AG08396 (cell line): Measurements from ENCODE around the gene RECK.
"Not testable (repeated sequence)": the region's sequence is repeated elsewhere in the genome, so short reads cannot be mapped to it uniquely, and the experiment has no call there.

Source experiments
- DNase-seq: peaks from one replicate; pipeline ENCODE4 v3.0.0; 2012; ENCODE audit warnings: low spot score, mixed read lengths

Gene RECK

DNA sequence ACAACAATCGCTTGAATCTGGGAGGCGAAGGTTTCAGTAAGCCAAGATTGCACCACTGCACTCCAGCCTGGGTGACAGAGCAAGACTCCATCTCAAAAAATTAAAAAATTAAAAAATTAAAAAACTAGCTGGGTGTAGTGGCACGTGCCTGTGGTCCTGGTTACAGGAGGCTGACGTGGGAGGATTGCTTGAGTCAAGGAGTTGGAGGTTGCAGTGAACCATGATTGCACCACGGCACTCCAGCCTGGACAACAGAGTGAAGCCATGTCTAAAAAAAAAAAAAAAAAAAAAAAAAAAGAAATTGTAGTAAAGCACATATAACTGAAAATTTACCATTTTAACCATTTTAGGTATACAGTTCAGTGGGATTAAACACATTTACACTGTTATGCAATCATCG, 119.4 kb downstream of the RECK start:
- DNase-seq: no peak

DNA sequence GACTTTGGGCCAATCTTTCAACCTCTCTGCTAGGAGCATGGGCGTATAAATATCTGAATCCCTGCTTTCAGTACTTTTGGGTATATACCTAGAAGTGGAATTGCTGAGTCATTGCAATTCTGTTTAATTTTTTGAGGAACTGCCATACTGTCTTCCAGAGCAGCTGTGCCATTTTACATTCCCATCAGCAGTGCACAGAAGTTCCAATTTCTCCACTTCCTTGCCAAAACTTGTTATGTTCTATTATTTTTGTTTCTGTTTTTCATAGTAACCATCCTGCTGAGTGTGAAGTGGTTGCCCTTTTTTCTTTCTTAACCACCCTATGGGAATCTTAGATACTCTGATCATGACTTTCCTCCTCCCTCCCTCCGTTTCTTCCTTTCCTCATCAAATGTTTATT, 121.4 kb downstream of the RECK start:
- DNase-seq: no peak

DNA sequence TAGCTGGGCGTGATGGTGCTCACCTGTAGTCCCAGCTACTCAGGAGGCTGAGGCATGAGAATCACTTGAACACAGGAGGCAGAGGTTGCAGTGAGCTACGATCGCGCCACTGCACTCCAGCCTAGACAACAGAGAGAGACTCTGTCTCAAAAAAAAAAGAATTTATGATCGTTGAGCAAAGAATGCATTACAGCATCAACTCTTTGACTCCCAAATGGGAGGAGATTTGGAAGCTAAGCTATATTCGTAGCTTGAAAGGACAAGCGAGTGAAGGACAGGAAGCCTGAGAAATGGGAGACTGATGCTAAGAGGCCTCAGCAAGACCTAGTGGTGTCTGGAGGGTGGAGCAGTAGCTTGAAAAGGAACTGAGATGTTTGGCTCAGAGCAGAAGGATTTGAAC, 122.2 kb downstream of the RECK start:
- no peak for DNase-seq

DNA sequence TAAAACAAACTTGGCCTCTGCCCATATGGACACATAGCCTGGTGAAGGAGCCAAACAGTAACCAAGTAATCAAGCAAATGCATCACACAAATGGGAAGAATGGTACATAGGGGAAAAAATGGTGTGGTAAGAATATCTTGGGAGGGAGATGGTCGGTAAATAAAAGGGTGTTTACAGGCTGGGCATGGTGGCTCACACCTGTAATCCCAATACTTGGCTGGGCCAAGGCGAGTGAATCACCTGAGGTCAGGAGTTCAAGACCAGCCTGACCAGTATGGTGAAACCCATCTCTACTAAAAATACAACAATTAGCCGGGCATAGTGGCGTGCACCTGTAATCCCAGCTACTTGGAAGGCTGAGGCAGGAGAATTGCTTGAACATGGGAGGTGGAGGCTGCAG, 122.8 kb downstream of the RECK start:
- DNase-seq: not testable (repeated sequence)

DNA sequence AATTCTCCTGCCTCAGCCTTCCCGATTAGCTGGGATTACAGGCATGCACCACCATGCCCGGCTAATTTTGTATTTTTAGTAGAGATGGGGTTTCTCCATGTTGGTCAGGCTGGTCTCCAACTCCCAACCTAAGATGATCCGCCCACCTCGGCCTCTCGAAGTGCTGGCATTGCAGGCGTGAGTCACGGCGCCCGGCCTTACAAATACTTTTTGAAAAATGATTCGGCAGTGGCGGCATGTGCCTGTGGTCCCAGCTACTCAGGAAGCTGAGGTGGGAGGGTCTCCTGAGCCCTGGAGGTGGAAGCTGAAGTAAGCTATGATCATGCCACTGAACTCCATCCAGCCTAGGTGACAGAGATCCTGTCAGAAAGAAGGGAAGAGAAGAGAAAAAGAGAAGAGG, 123.4 kb downstream of the RECK start:
- not testable (repeated sequence) for DNase-seq

DNA sequence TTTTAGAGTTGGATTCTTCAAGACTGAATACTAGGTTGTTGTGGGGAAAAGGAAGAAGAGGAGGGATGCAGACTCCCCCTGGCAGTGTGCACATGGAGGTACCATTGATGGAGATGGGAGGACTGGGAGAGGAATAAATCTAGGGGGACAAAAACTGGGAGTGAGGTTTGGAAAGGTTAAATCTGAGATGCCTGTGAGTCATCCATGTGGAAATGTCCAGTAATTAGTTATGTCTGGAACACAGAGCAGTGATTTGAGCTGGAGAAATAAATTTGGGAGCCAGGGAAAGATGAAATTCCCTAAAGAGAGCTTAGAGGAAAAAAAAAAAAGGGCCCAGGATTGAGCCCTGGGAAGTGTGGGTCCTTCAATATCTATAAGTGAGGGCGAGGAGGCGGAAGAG, 124.5 kb downstream of the RECK start:
- peak; percentile 13 for DNase-seq

DNA sequence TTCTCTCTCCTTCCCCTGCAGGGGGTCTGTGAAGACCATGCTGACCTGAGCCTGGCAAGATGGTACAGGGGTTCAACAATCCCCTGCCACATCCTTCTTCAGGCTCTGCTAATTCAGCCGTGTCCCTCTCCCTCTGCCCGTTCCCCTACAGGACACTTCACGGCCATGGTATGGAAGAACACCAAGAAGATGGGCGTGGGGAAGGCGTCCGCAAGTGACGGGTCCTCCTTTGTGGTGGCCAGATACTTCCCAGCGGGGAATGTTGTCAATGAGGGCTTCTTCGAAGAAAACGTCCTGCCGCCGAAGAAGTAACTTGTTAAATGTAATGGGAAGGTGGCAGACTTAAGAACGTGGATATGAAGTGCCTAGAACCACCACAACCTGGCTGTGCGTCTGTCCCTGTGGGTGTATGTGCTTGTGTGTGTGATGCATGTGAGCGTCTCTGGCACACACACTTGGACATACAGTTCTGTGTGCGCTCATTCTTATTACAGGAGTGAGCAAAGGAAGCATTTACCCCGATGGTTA, 125.6 kb downstream of the RECK start:
- peak; percentile 1 for DNase-seq

DNA sequence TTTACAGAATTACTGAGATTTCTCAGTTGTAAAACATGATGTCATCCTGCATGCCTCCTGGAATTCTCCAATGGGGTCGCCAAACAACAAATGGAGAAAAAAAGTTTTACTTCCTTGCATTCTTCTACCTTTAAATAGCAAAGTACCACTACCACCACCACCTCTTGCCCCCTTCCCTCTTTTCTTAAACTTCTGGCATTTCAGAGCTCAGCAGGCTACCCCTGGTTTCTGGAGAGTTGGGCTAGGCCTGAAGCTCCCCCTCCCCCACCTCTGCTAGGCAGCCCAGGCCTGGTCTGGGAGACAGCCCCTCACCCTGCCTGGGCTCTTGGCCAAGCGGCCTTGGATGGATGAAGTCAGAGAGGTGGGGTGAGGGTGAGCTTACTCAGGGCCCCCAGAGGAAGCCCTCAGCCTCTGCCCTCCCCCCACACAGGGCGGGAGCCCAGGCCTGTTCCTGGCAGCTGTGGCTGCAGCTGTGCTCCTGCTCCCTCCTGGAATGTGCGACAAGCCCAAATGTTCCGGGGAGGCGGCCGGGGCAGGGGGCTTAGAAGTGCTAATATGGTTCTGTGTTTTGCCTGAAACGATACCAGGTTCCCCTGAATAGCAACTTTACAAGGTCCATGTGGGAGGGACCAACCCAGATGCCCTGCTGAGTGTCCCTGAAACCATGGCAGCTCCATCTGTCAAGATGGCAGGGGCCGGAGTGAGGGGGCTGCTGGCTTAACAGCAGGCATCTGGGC, 126.5 kb downstream of the RECK start:
- DNase-seq: peak; percentile 25

DNA sequence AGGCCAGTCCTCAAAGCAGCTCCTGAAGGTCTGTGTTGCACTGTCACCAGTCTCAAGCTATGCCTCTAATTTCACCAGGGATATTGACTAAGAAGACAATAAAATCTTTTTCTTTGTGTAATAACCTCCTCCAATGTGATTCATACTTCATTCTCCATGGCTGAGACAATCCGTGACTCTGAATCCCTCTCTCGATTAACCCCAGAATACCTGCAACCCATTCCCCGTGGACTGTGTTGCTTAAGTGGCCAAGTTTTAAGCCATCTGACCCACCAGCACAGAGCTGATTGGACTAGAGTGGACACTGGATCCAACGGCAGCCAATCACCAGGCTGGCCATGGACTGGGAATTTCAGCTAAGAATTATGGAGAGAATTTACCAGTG, 127.1 kb downstream of the RECK start:
- DNase-seq: peak; percentile 27

DNA sequence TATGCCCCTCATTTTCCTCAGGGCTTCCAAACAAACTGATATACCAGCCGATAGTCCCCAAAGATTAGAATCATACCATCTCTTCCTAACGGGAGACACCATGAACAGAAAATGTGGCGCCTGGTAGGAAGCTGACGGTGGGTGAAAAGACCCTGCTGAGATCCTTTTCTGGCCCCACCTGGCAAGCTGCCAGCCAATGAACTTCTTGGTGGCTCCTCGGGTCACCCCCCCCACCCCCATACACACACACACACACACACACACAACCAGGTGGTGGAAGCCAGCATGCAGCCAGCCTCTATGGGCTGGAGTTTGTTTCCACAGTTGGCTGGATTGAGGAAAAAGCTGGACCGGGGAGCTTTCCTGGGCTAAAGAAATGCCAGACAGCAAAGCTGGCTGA, 127.7 kb downstream of the RECK start:
- no peak for DNase-seq

DNA sequence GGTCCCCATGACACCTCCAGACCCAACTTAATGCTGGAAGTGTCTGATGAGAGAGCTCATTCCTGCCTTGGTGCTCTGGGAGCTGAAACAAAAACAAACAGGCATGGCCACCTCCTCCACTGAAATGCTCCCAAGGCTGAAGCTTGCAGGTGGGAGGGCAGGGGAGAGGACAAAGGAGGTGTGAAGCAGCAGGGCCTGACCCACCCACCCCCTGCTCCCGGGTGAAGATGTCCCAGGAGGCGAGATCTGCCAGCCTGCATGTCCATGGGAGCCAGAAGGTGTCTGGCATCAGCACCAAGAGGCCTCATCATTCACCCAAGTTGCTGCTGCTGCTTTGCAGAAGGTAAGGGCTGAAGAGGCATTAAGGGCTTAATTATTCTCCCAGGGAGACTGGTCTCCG, 128.3 kb downstream of the RECK start:
- no peak for DNase-seq

DNA sequence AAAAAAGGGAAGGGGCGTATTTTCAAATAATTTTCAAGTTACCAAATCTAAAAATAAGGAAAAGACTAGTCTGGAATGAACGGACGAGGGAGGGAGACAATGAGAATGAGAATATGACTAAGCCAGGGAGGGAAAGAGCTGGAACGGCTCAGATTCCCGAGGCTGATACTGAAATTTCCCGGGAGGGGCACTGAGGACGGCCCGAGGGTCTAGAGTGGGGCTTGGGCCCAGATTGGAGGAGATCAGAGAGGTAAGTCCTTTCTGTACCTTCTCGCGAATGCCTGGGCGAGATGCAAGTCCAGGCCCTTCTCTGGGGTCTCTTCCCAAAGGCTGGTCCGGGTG, 129.1 kb downstream of the RECK start:
- DNase-seq: peak; percentile 50

DNA sequence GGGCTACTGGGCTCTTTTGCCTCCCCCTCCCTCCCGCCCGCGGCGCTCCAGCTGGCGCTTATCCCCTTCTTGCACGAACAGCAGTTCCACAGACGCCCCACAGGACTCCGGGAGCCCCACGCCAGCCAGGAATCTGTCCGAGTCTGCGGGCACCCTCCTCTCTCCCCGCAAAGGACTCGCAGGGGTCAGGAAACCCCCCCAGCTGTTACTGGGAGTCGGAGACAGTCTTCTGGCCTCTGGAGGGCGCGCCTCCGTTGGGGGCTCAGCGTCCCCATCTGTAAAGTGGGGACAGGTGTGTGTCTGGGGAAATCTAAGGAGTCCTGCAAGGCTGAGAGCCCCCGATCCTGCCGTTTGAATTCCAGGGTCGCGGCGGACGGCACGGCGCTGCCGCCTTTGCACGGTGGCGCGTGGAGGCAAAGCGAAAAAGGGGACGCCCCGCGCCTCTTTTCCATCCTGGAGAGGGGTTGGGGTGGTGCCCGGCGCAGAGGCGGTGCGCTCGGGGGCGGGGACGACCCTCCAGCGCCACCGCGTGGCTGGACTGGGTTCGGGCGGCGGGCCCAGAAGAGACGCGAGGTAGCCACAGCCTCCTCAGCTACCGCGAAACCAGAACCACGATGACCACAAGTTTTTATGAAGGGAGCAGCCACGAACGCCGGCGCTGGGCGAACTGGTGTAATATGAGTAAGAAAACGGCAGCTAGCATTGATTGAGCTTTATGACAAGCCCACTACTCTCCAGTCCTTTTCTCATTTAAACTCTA, 129.6 kb downstream of the RECK start:
- DNase-seq: peak; percentile 94

DNA sequence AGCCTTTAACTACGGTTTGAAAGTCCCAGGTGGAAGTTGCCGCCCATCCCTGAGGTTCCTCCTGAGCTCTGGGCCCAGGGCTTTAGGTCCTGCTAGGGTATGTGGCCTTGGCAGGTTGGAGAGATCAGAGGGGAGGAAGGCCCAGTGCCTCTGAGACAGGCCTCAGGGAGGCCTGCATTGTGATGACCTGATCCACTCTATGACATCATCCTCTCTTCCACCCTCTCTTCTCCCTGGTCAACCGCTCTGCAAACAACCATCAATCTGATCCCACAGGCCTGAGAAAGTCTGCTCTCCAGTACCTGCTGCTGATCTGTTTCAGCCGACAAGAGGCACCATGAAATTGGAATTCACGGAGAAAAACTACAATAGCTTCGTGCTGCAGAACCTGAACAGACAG, 132.5 kb downstream of the RECK start, which contains the start of gene CCIN:
CCIN (plus strand) TSS at position 223 of the 400 bp plus-strand sequence; CDS start at position 338, 115 bp downstream.
- DNase-seq: no peak

DNA sequence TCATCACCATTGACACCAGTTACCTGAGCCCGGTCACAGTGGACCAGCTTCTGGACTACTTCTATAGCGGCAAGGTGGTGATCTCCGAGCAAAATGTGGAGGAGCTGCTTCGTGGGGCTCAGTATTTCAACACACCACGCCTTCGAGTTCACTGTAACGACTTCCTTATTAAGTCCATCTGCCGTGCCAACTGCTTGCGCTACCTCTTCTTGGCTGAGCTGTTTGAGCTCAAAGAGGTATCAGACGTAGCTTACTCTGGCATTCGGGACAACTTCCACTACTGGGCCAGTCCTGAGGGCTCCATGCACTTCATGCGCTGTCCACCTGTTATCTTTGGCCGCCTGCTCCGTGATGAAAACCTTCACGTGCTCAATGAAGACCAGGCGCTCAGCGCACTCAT, 133.0 kb downstream of the RECK start:
- DNase-seq: no peak

DNA sequence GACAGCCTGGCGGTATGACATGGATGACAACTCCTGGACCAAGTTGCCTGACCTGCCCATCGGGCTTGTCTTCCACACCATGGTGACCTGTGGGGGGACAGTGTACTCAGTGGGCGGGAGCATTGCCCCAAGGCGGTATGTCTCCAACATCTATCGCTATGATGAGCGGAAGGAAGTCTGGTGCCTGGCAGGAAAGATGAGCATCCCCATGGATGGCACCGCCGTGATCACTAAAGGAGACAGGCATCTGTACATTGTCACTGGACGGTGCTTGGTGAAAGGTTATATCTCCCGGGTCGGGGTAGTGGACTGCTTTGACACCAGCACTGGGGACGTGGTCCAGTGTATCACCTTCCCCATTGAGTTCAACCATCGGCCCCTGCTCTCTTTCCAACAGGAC, 133.8 kb downstream of the RECK start:
- no peak for DNase-seq

DNA sequence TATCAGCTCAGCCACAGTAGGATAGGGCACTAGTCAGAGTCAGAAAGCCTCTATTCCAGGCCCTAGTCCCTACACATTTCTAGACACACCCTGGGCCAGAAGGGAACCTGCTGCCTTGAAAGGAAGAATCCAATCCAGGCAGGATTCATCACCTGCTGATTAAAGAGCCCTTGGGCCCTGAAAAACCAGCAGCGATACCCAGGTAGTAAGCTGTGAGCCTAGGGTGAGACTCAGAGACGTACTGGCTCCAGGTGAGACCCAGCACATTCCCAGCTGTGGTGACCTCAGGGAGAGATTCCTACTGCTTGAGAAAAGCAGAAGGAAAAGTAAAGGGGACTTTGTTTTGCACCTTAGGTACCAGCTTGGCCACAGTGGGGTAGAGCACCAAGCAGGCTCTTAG, 137.1 kb downstream of the RECK start:
- no peak for DNase-seq
